HEK293 (cell line): Measurements from ENCODE around the gene NLRP1.

Experiments used
- CTCF ChIA-PET: fragments of 350-600 bp; formaldehyde crosslinking; extraction: SDS; loops from one replicate; lab custom pipeline; 2021; ENCODE audit warnings: antibody characterized with exemption; lab: Yijun Ruan, JAX
- POLR2A ChIA-PET: fragments of 300-600 bp; formaldehyde crosslinking; extraction: SDS; loops from one replicate; lab custom pipeline; 2020; ENCODE audit warnings: antibody characterized with exemption, inconsistent platforms; lab: Yijun Ruan, JAX
- H3K27ac ChIP-seq: fragments of 200-500 bp; sonication (Bioruptor generic); 2 replicates; pipeline ENCODE4 v1.5.1; 2014; ENCODE audit warnings: low read depth, low read length, control low read depth, inconsistent platforms; ENCODE audit errors: extremely low read depth
- H3K36me3 ChIP-seq, 2 experiments: fragments of 200-500 bp in 1 of 2; sonication (Bioruptor generic) in 1 of 2; 1 replicate in 1 of 2; 2 replicates in 1 of 2; pipeline ENCODE4 v1.5.1; 2014 to 2017; ENCODE audit warnings: inconsistent platforms in 2 of 2, low read length in 2 of 2; ENCODE audit not compliant: control insufficient read depth in 2 of 2, insufficient read depth in 1 of 2
- H3K4me1 ChIP-seq: fragments of 200-500 bp; sonication (Bioruptor generic); 2 replicates; pipeline ENCODE4 v1.5.1; 2014; ENCODE audit warnings: mild to moderate bottlenecking, low read length, inconsistent platforms; ENCODE audit not compliant: control insufficient read depth, insufficient read depth
- H3K4me3 ChIP-seq: 2 replicates; pipeline ENCODE4 v1.5.1; 2011; ENCODE audit warnings: low read depth, mild to moderate bottlenecking, control low read depth, low read length, moderate library complexity
- H3K9me3 ChIP-seq: fragments of 200-500 bp; sonication (Bioruptor generic); 2 replicates; pipeline ENCODE4 v1.5.1; 2014; ENCODE audit warnings: low read depth, low read length, inconsistent platforms; ENCODE audit not compliant: control insufficient read depth, insufficient read depth
- KLF7 ChIP-seq: fragments of 450-650 bp; formaldehyde crosslinking; IDR thresholded peaks from 2 replicates; pipeline ENCODE4 v1.5.1; 2016; ENCODE audit warnings: missing biosample characterization, missing genetic modification characterization, borderline replicate concordance
- MYNN ChIP-seq: fragments of 450-650 bp; formaldehyde crosslinking; IDR thresholded peaks from 2 replicates; pipeline ENCODE4 v1.5.1; 2016; ENCODE audit warnings: missing biosample characterization, missing genetic modification characterization, borderline replicate concordance
- OVOL3 ChIP-seq: fragments of 450-650 bp; formaldehyde crosslinking; IDR thresholded peaks from 2 replicates; pipeline ENCODE4 v1.5.1; 2016; ENCODE audit warnings: missing biosample characterization, missing genetic modification characterization
- SCRT2 ChIP-seq: fragments of 450-650 bp; formaldehyde crosslinking; IDR thresholded peaks from 2 replicates; pipeline ENCODE4 v1.5.1; 2016; ENCODE audit warnings: missing biosample characterization, missing genetic modification characterization
- ZFP3 ChIP-seq: fragments of 450-650 bp; formaldehyde crosslinking; IDR thresholded peaks from 2 replicates; pipeline ENCODE4 v1.5.1; 2016; ENCODE audit warnings: low read depth, missing biosample characterization, missing genetic modification characterization
- ZIC2 ChIP-seq: fragments of 450-650 bp; formaldehyde crosslinking; IDR thresholded peaks from 2 replicates; pipeline ENCODE4 v1.5.1; 2016; ENCODE audit warnings: missing biosample characterization, missing genetic modification characterization
- ZNF114 ChIP-seq: fragments of 450-650 bp; formaldehyde crosslinking; IDR thresholded peaks from 2 replicates; pipeline ENCODE4 v1.5.0; 2017; ENCODE audit warnings: missing biosample characterization, missing genetic modification characterization
- ZNF184 ChIP-seq: fragments of 450-650 bp; IDR thresholded peaks from 2 replicates; pipeline ENCODE4 v1.5.1; 2018; ENCODE audit warnings: missing biosample characterization, mild to moderate bottlenecking, missing genetic modification characterization
- ZNF24 ChIP-seq: fragments of 450-650 bp; formaldehyde crosslinking; IDR thresholded peaks from 2 replicates; pipeline ENCODE4 v1.5.1; 2016; ENCODE audit warnings: missing biosample characterization, missing genetic modification characterization
- ZNF292 ChIP-seq: fragments of 450-650 bp; formaldehyde crosslinking; IDR thresholded peaks from 2 replicates; pipeline ENCODE4 v1.5.1; 2016; ENCODE audit warnings: low read depth, missing biosample characterization, missing genetic modification characterization, borderline replicate concordance
- ZNF324 ChIP-seq: fragments of 450-650 bp; formaldehyde crosslinking; IDR thresholded peaks from 2 replicates; pipeline ENCODE4 v1.5.1; 2016; ENCODE audit warnings: missing biosample characterization, missing genetic modification characterization
- ZNF341 ChIP-seq: fragments of 450-650 bp; formaldehyde crosslinking; IDR thresholded peaks from 2 replicates; pipeline ENCODE4; 2016; ENCODE audit warnings: low read depth, missing biosample characterization, missing genetic modification characterization
- ZNF416 ChIP-seq: fragments of 450-650 bp; formaldehyde crosslinking; IDR thresholded peaks from 2 replicates; pipeline ENCODE4 v1.5.1; 2016; ENCODE audit warnings: missing biosample characterization, missing genetic modification characterization
- ZNF549 ChIP-seq: fragments of 450-650 bp; IDR thresholded peaks from 2 replicates; pipeline ENCODE4 v1.5.1; 2018; ENCODE audit warnings: missing biosample characterization, missing genetic modification characterization, mild to moderate bottlenecking, inconsistent platforms, moderate library complexity
- ZNF571 ChIP-seq: fragments of 450-650 bp; formaldehyde crosslinking; IDR thresholded peaks from 2 replicates; pipeline ENCODE4 v1.5.0; 2017; ENCODE audit warnings: missing biosample characterization, missing genetic modification characterization
- ZNF585B ChIP-seq: fragments of 450-650 bp; formaldehyde crosslinking; IDR thresholded peaks from 2 replicates; pipeline ENCODE4 v1.5.1; 2016; ENCODE audit warnings: missing biosample characterization, missing genetic modification characterization
- ZNF624 ChIP-seq: fragments of 450-650 bp; formaldehyde crosslinking; IDR thresholded peaks from 2 replicates; pipeline ENCODE4 v1.5.1; 2017; ENCODE audit warnings: missing biosample characterization, missing genetic modification characterization
- ZNF76 ChIP-seq: fragments of 450-650 bp; formaldehyde crosslinking; IDR thresholded peaks from 2 replicates; pipeline ENCODE4; 2016; ENCODE audit warnings: low read depth, missing biosample characterization, missing genetic modification characterization, borderline replicate concordance
- ZNF785 ChIP-seq: fragments of 450-650 bp; formaldehyde crosslinking; IDR thresholded peaks from 2 replicates; pipeline ENCODE4 v1.5.1; 2016; ENCODE audit warnings: missing biosample characterization, missing genetic modification characterization
- TF ChIP-seq, protein P1 (sequence below): fragments of 450-650 bp; formaldehyde crosslinking; IDR thresholded peaks from 2 replicates; pipeline ENCODE4 v1.5.1; 2016; ENCODE audit warnings: missing biosample characterization, missing genetic modification characterization
- TF ChIP-seq, protein P2 (sequence below): fragments of 450-650 bp; formaldehyde crosslinking; IDR thresholded peaks from 2 replicates; pipeline ENCODE4 v1.5.1; 2016; ENCODE audit warnings: missing biosample characterization, missing genetic modification characterization
- TF ChIP-seq, protein P3 (sequence below): fragments of 450-650 bp; formaldehyde crosslinking; IDR thresholded peaks from 2 replicates; pipeline ENCODE4 v1.5.1; 2017; ENCODE audit warnings: missing biosample characterization, missing genetic modification characterization
- TF ChIP-seq, protein P4 (sequence below): fragments of 450-650 bp; formaldehyde crosslinking; IDR thresholded peaks from 2 replicates; pipeline ENCODE4 v1.5.1; 2017; ENCODE audit warnings: missing biosample characterization, missing genetic modification characterization

The NLRP1 gene

DNA sequence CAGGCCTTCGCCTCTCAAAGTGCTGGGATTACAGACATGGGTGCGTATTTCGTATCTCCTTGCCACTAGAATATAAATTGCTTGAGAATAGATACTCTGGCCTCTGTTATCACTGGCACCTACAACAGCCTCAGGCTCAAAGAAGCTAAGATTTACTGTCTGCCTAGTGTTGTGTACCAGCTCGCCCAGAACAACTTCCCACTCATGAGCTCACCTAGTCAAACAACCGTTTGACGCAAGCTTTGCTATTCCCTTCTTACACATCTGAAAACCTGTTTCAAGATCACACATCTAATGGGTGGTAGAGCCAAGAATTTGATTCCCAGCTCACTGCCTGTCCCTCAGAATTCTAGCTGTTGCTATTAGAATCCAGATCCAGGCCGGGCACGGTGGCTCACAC, 73.5 kb downstream of the NLRP1 start (continued):
- TF ChIP-seq ZNF585B (tag by site-specific recombination) (no peak), ZIC2 (tag by site-specific recombination) (no peak), ZNF292 (tag by site-specific recombination) (no peak), ZNF324 (no peak), OVOL3 (no peak), ZNF416 (tag by site-specific recombination) (no peak), ZNF76 (no peak), ZNF549 (no peak)
- TF ChIP-seq, protein P1, sequence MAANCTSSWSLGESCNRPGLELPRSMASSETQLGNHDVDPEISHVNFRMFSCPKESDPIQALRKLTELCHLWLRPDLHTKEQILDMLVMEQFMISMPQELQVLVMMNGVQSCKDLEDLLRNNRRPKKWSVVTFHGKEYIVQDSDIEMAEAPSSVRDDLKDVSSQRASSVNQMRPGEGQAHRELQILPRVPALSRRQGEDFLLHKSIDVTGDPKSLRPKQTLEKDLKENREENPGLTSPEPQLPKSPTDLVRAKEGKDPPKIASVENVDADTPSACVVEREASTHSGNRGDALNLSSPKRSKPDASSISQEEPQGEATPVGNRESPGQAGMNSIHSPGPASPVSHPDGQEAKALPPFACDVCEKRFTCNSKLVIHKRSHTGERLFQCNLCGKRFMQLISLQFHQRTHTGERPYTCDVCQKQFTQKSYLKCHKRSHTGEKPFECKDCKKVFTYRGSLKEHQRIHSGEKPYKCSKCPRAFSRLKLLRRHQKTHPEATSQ (tag by site-specific recombination): no peak
- TF ChIP-seq, protein P2, sequence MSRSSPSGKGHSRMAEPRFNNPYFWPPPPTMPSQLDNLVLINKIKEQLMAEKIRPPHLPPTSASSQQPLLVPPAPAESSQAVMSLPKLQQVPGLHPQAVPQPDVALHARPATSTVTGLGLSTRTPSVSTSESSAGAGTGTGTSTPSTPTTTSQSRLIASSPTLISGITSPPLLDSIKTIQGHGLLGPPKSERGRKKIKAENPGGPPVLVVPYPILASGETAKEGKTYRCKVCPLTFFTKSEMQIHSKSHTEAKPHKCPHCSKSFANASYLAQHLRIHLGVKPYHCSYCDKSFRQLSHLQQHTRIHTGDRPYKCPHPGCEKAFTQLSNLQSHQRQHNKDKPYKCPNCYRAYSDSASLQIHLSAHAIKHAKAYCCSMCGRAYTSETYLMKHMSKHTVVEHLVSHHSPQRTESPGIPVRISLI: no peak

DNA sequence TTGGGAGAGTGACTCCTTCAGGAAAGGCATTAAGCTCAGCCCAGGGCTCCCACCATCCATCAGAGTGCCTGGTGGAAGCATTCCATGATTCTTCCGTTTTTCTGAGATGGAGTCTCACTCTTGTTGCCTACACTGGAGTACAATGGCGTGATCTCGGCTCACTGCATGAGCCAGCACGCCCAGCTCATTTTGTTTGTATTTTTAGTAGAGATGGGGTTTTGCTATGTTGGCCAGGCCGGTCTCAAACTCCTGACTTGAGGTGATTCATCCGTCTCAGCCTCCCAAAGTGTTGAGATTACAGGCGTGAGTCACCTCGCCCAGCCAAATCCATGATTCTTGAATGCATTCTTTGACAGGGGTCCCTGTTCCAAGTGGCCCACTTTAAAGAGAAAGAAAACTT, 74.8 kb downstream of the NLRP1 start:
- H3K27ac ChIP-seq: no peak overlapping the region
- POLR2A ChIA-PET: no interaction called here

DNA sequence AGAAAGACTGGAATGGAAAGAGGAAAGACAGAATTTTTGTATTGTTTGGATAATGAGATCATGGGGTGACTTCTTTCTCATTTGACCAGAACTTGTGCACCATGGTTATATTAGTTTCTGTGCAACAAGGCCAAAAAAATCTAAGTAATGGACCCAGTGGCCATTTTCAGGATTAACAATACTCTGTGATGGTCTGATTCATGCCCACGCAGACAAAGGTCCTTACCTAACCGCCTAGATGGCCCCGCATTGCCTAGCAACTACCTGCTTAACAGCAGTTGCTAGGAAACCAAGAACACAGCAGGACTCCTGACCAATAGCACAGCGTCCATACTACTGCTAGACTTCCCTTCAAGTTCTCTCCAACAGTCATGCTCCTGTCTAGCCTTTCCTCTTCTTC, 75.5 kb downstream of the NLRP1 start:
- Histone ChIP-seq H3K4me3 (no peak overlapping the region), H3K4me1 (peaks cover 4% of the 10 kb centered on the region; the same call in 1 of the 2 replicates), H3K36me3 (no peaks in the 10 kb centered on the region), H3K27ac (no peak overlapping the region), H3K9me3 (no peaks in the 10 kb centered on the region)
- POLR2A ChIA-PET: no interaction called here
- CTCF ChIA-PET: interaction anchor here (0.6 kb wide), 1 partner anchor 364 kb away, joined by 3 read pairs; no protein-coding TSS in a partner anchor
- TF ChIP-seq MYNN (tag by site-specific recombination) (peak; percentile 93), ZNF184 (tag by site-specific recombination) (no peak)

More for the DNA sequence above, 74.8 kb downstream of the NLRP1 start:
- CTCF ChIA-PET: no interaction called here
- Histone ChIP-seq H3K4me1 (peaks cover 4% of the 10 kb centered on the region; the same call in 1 of the 2 replicates), H3K4me3 (no peak overlapping the region)
- TF ChIP-seq ZNF785 (tag by site-specific recombination) (no peak), ZNF571 (tag by site-specific recombination) (no peak)
- TF ChIP-seq, protein P3, sequence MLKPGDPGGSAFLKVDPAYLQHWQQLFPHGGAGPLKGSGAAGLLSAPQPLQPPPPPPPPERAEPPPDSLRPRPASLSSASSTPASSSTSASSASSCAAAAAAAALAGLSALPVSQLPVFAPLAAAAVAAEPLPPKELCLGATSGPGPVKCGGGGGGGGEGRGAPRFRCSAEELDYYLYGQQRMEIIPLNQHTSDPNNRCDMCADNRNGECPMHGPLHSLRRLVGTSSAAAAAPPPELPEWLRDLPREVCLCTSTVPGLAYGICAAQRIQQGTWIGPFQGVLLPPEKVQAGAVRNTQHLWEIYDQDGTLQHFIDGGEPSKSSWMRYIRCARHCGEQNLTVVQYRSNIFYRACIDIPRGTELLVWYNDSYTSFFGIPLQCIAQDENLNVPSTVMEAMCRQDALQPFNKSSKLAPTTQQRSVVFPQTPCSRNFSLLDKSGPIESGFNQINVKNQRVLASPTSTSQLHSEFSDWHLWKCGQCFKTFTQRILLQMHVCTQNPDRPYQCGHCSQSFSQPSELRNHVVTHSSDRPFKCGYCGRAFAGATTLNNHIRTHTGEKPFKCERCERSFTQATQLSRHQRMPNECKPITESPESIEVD (tag by site-specific recombination): no peak
- TF ChIP-seq, all 188 proteins: peak for 0
- Histone ChIP-seq H3K9me3 (no peaks in the 10 kb centered on the region), H3K36me3 (no peaks in the 10 kb centered on the region)

DNA sequence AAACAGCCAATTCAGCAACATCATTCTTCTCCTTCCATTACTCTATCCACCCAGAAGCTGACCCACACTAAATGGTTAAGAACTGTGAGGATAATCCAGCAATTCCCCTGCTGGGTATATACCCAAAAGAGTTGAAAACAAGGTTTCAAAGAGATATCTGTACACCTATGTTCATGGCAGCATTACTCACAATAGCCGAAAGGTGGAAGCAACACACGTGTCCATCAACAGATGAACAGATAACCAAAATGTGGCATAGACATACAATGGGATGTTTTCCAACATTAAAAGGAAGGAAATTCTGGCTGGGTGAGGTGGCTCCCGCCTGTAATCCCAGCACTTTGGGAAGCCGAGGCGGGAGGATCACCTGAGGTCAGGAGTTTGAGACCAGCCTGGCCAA, 78.0 kb downstream of the NLRP1 start:
- Histone ChIP-seq H3K36me3 (no peaks in the 10 kb centered on the region; a peak in 1 of 3 replicates), H3K4me3 (no peak overlapping the region), H3K27ac (no peak overlapping the region), H3K9me3 (no peaks in the 10 kb centered on the region), H3K4me1 (peaks cover 6% of the 10 kb centered on the region; the same call in 1 of the 2 replicates)
- CTCF ChIA-PET: interaction anchor here (0.6 kb wide), 1 partner anchor 789 kb away, joined by 3 read pairs; no protein-coding TSS in a partner anchor
- POLR2A ChIA-PET: interaction anchor here (0.6 to 1.0 kb wide), 2 partner anchors 20 to 802 kb away, joined by 3 read pairs; partner anchors contain the start of genes DERL2 and MIS12
- TF ChIP-seq SCRT2 (tag by site-specific recombination) (no peak), KLF7 (tag by site-specific recombination) (no peak), ZNF24 (tag by site-specific recombination) (no peak), ZNF114 (tag by site-specific recombination) (no peak), ZFP3 (tag by site-specific recombination) (no peak), ZNF341 (tag by site-specific recombination) (no peak), ZNF624 (no peak)
- TF ChIP-seq, protein P4, sequence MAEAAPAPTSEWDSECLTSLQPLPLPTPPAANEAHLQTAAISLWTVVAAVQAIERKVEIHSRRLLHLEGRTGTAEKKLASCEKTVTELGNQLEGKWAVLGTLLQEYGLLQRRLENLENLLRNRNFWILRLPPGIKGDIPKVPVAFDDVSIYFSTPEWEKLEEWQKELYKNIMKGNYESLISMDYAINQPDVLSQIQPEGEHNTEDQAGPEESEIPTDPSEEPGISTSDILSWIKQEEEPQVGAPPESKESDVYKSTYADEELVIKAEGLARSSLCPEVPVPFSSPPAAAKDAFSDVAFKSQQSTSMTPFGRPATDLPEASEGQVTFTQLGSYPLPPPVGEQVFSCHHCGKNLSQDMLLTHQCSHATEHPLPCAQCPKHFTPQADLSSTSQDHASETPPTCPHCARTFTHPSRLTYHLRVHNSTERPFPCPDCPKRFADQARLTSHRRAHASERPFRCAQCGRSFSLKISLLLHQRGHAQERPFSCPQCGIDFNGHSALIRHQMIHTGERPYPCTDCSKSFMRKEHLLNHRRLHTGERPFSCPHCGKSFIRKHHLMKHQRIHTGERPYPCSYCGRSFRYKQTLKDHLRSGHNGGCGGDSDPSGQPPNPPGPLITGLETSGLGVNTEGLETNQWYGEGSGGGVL (tag by site-specific recombination): no peak
